RWPE2 (cell line): ENCODE measurements around the gene RUVBL2.
A peak's percentile ranks its signal among the peaks of the same experiment; 100 is the strongest.
"Not testable (repeated sequence)": the region's sequence is repeated elsewhere in the genome, so short reads cannot be mapped to it uniquely, and the experiment has no call there.

Experiments
- ATAC-seq: fragments of 200-7000 bp; cut with Tn5 transposase; 3 replicates; pipeline ENCODE4 v1.9.1; 2021; ENCODE audit warnings: low read depth
- DNase-seq: peaks from one replicate; pipeline ENCODE4 v3.0.0-alpha.2; 2020; ENCODE audit warnings: low spot score
- H3K27ac ChIP-seq: fragments of 450-650 bp; 2 replicates; pipeline ENCODE4 v1.5.1; 2017; ENCODE audit warnings: mild to moderate bottlenecking; ENCODE audit not compliant: poor library complexity, severe bottlenecking
- H3K27me3 ChIP-seq: fragments of 250-450 bp; sonication (Bioruptor Pico); 2 replicates; pipeline ENCODE4 v1.5.1; 2021; ENCODE audit warnings: mild to moderate bottlenecking, moderate library complexity; ENCODE audit not compliant: insufficient read depth, poor library complexity, severe bottlenecking
- H3K36me3 ChIP-seq: fragments of 250-450 bp; sonication (Bioruptor Pico); 2 replicates; pipeline ENCODE4 v1.5.1; 2020; ENCODE audit warnings: low read depth, mild to moderate bottlenecking, moderate library complexity
- H3K4me1 ChIP-seq: fragments of 250-450 bp; sonication (Bioruptor Pico); 2 replicates; pipeline ENCODE4 v1.5.1; 2021; ENCODE audit warnings: mild to moderate bottlenecking, moderate library complexity; ENCODE audit not compliant: insufficient read depth, poor library complexity, severe bottlenecking
- H3K4me3 ChIP-seq: fragments of 250-450 bp; sonication (Bioruptor Pico); 2 replicates; pipeline ENCODE4 v1.5.1; 2021; ENCODE audit warnings: mild to moderate bottlenecking, moderate library complexity; ENCODE audit not compliant: severe bottlenecking
- H3K9me3 ChIP-seq: fragments of 250-450 bp; sonication (Bioruptor Pico); 2 replicates; pipeline ENCODE4 v1.5.1; 2021; ENCODE audit warnings: mild to moderate bottlenecking, moderate library complexity; ENCODE audit not compliant: severe bottlenecking
- CTCF ChIP-seq: fragments of 450-650 bp; IDR thresholded peaks from one replicate; pipeline ENCODE4 v1.5.1; 2017; ENCODE audit warnings: mild to moderate bottlenecking, moderate library complexity; ENCODE audit not compliant: poor library complexity, severe bottlenecking

RUVBL2 gene

GRCh38 chr19:49029749-49030148 lies 36.1 kb downstream of the RUVBL2 start:
- not testable (repeated sequence) for H3K9me3 ChIP-seq, DNase-seq, H3K27me3 ChIP-seq, H3K4me3 ChIP-seq, H3K27ac ChIP-seq, H3K4me1 ChIP-seq, H3K36me3 ChIP-seq
- ATAC-seq: peak; percentile 36; the same call in 1 of the 3 replicates

DNA sequence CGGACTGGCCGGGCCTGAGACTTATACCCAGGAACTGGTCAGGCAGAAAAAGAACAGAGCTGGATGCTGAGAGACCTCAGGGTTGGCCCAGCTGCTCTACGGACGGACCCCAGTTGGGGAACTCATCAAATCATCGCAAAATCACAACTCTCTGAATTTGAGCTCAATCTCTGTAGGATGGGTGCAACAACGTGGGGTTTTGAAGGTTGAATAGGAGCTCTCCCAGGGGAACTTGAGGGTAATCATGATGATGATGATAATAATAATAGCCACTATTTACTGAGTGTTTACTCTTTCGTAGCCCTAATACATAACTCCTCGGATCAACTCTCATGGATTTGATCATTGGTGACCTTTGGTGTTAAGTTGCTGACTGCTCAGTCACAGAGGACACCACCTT lies 36.6 kb downstream of the RUVBL2 start:
- ATAC-seq, H3K27me3 ChIP-seq, H3K36me3 ChIP-seq: not testable (repeated sequence)

DNA sequence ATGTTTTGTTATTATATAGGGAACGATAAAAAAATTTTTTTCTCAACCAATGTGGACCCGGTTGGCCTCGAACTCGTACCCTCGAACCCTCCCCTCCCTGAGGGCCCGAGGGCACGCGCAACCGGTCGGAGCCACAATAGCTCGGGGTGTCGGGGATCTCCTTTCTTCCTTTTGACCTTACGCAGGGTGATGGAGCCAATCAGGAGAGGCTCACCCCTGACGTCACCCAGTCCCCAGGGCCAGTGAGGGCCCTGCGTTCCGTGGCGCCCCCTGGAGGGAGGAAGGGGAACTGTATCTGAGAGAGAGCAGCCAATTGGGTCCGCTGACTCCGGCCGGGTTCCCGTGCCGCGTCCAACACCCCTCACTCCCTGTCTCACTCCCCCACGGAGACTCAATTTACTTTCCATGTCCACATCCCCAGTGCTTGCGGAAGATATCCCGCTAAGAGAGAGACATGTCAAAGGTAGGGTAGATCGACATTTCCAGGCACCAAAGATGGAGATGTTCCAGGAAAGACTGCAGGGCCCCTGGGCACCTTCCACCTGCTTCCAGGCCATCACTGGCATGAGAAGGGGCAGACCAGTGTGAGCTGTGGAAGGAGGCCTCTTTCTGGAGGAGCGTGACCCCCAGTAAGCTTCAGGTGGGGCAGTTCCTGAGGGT lies 38.1 kb downstream of the RUVBL2 start, which contains the start of gene CGB2:
Gene CGB2, plus strand, starts transcription at position 249 of the 660 bp plus-strand sequence. Its CDS starts 206 bp downstream, at position 455.
- not testable (repeated sequence) for H3K36me3 ChIP-seq, H3K9me3 ChIP-seq, H3K4me1 ChIP-seq, H3K4me3 ChIP-seq, DNase-seq, H3K27me3 ChIP-seq, H3K27ac ChIP-seq, ATAC-seq
- peak; percentile 52 for TF ChIP-seq CTCF

More for the DNA sequence above, 36.6 kb downstream of the RUVBL2 start:
- H3K9me3 ChIP-seq, H3K4me3 ChIP-seq, H3K27ac ChIP-seq, H3K4me1 ChIP-seq, DNase-seq: not testable (repeated sequence)

- not testable (repeated sequence) for ATAC-seq, H3K4me1 ChIP-seq, H3K27ac ChIP-seq, DNase-seq, H3K9me3 ChIP-seq, H3K36me3 ChIP-seq, H3K4me3 ChIP-seq, H3K27me3 ChIP-seq
- peak; percentile 35 for TF ChIP-seq CTCF
These were observed 43.1 kb downstream of the RUVBL2 start, which contains the start of gene CGB1 for GRCh38 chr19:49036815-49037214. Gene CGB1 (minus strand): TSS chr19:49036895. CDS start chr19:49036711, 184 bp downstream.

GRCh38 chr19:49038111-49038510 lies 44.4 kb downstream of the RUVBL2 start:
- peak overlapping the region; percentile 26 for H3K27ac ChIP-seq
- not testable (repeated sequence) for ATAC-seq, H3K4me3 ChIP-seq, DNase-seq, H3K4me1 ChIP-seq, H3K27me3 ChIP-seq, H3K36me3 ChIP-seq, H3K9me3 ChIP-seq

- H3K4me1 ChIP-seq, H3K36me3 ChIP-seq, H3K9me3 ChIP-seq, H3K27me3 ChIP-seq, H3K4me3 ChIP-seq, DNase-seq: not testable (repeated sequence)
- H3K27ac ChIP-seq: peak overlapping the region; percentile 26
- ATAC-seq: peak; percentile 82
These were observed 45.0 kb downstream of the RUVBL2 start for GRCh38 chr19:49038557-49039276.

DNA sequence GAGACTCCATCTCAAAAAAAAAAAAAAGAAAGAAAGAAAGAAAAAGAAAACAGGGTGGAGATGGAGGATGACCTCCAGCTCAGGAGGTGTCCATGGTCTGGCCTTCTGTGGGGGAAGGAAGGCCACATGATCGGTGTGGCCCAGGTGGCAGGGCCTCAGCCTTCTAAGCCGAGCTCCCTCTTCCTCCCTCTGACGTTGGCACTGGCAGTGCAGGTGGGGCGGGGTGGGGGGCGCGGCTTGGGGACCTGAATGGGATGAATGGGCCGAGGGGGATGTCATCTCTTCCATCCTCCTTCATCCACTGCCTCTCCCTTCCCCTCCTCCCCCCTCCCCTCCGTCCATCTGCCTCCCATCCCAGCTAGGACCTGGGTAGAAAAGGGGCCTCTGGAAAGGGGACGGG lies 46.0 kb downstream of the RUVBL2 start:
- not testable (repeated sequence) for H3K4me1 ChIP-seq, H3K27ac ChIP-seq, H3K9me3 ChIP-seq, H3K36me3 ChIP-seq, H3K4me3 ChIP-seq, ATAC-seq, DNase-seq, H3K27me3 ChIP-seq
